H1 (cell line): ENCODE results near the gene WDR74. TPM values are rescaled to one million over a fixed set of nuclear protein-coding genes. Genes with fewer than 3 reads are reported as not detected.

Experiments
- CTCF ChIA-PET: fragments of 300-600 bp; sonication (Branson Sonifier 250); formaldehyde crosslinking; loops from one replicate; lab custom pipeline; 2021; ENCODE audit not compliant: partially characterized antibody; lab: Charles Lee
- POLR2A ChIA-PET: fragments of 300-600 bp; sonication (Branson Sonifier 250); formaldehyde crosslinking; loops from one replicate; lab custom pipeline; 2021; ENCODE audit warnings: inconsistent platforms; ENCODE audit not compliant: partially characterized antibody; lab: Charles Lee
- DNase-seq, 2 experiments: peaks; one replicate each; pipeline versions ENCODE4 v3.0.0 to v3.0.0-alpha.2; 2010 to 2022; ENCODE audit warnings: low spot score in 2 of 2, low read depth in 1 of 2, mixed read lengths in 1 of 2
- FAIRE-seq: peaks from 2 replicates; lab custom pipeline; 2011; peaks lifted over from hg19 to GRCh38; lab: Jason Lieb, UNC
- H2AFZ ChIP-seq: 2 replicates; pipeline ENCODE4 v1.8.1; 2012; ENCODE audit warnings: low read length, inconsistent platforms
- H2AK5ac ChIP-seq: 2 replicates; pipeline ENCODE4 v1.6.1; 2013; ENCODE audit warnings: low read depth, low read length
- H2BK120ac ChIP-seq: replicated peaks from 2 replicates; pipeline ENCODE3; 2013; ENCODE audit warnings: low read depth, low read length, inconsistent platforms
- H2BK12ac ChIP-seq: 2 replicates; pipeline ENCODE4 v1.6.1; 2013; ENCODE audit warnings: low read depth, low read length
- H2BK15ac ChIP-seq: 2 replicates; pipeline ENCODE4 v1.6.1; 2013; ENCODE audit warnings: low read length
- H2BK20ac ChIP-seq: 2 replicates; pipeline ENCODE4 v1.6.1; 2013; ENCODE audit warnings: low read length
- H2BK5ac ChIP-seq: 2 replicates; pipeline ENCODE4 v1.6.1; 2013; ENCODE audit warnings: low read depth, low read length
- H3K14ac ChIP-seq: 2 replicates; pipeline ENCODE4 v1.6.1; 2013; ENCODE audit warnings: inconsistent platforms; ENCODE audit not compliant: insufficient read length
- H3K18ac ChIP-seq: 2 replicates; pipeline ENCODE4 v1.6.1; 2013; ENCODE audit warnings: low read length; ENCODE audit errors: extremely low read depth
- H3K23ac ChIP-seq: 2 replicates; pipeline ENCODE4 v1.6.1; 2013; ENCODE audit warnings: inconsistent platforms; ENCODE audit not compliant: insufficient read length
- H3K23me2 ChIP-seq: 2 replicates; pipeline ENCODE4 v1.6.1; 2013; ENCODE audit warnings: low read depth, low read length
- H3K27ac ChIP-seq: 2 replicates; pipeline ENCODE4 v1.6.1; 2011; ENCODE audit warnings: low read depth, low read length, inconsistent platforms
- H3K27me3 ChIP-seq, 4 experiments: replicated peaks in 1 of 4; 1 replicate in 1 of 4; 2 replicates in 3 of 4; pipeline versions ENCODE4 v1.6.1 to v1.8.1; 2011 to 2013; ENCODE audit warnings: low read length in 3 of 4, mild to moderate bottlenecking in 3 of 4, inconsistent platforms in 2 of 4, mixed read lengths in 2 of 4, moderate library complexity in 1 of 4; ENCODE audit not compliant: control insufficient read depth in 3 of 4, insufficient read depth in 3 of 4; ENCODE audit errors: extremely low read depth in 1 of 4
- H3K36me3 ChIP-seq, 4 experiments: 2 replicates each; pipeline versions ENCODE4 v1.6.1 to v1.8.1; 2011 to 2013; ENCODE audit warnings: mild to moderate bottlenecking in 4 of 4, low read length in 3 of 4, moderate library complexity in 2 of 4, control low read depth in 1 of 4, inconsistent platforms in 1 of 4; ENCODE audit not compliant: insufficient read depth in 4 of 4, control insufficient read depth in 2 of 4
- H3K4ac ChIP-seq: replicated peaks from 2 replicates; pipeline ENCODE3; 2013; ENCODE audit warnings: low read length, low read depth, mixed read lengths, inconsistent platforms; ENCODE audit not compliant: insufficient read length
- H3K4me1 ChIP-seq, 4 experiments: replicated peaks in 1 of 4; 1 replicate in 1 of 4; 2 replicates in 3 of 4; pipeline versions ENCODE4 v1.6.1 to v1.8.1; 2011 to 2013; ENCODE audit warnings: low read length in 3 of 4, inconsistent platforms in 2 of 4, mixed read lengths in 1 of 4; ENCODE audit not compliant: insufficient read depth in 4 of 4, control insufficient read depth in 3 of 4
- H3K4me2 ChIP-seq, 2 experiments: 2 replicates each; pipeline versions ENCODE4 v1.6.1 to v1.8.1; 2011 to 2013; ENCODE audit warnings: low read depth in 2 of 2, low read length in 2 of 2, control low read depth in 1 of 2, inconsistent platforms in 1 of 2, mild to moderate bottlenecking in 1 of 2; ENCODE audit not compliant: insufficient read depth in 1 of 2
- H3K4me3 ChIP-seq, 4 experiments: fragments of 200-600, 300-600 bp in 1 of 4; sonication (generic), shearing (Covaris generic), sonication (Bioruptor Twin) in 1 of 4; 2 replicates each; pipeline versions ENCODE4 v1.5.1 to v1.8.1; 2011 to 2016; ENCODE audit warnings: low read length in 4 of 4, low read depth in 3 of 4, control low read depth in 2 of 4, inconsistent platforms in 2 of 4, mild to moderate bottlenecking in 2 of 4, mixed read lengths in 1 of 4, moderate library complexity in 1 of 4; ENCODE audit not compliant: insufficient read depth in 2 of 4; ENCODE audit errors: extremely low read depth in 1 of 4
- H3K56ac ChIP-seq: replicated peaks from 2 replicates; pipeline ENCODE3; 2013; ENCODE audit warnings: low read depth, mild to moderate bottlenecking, mixed read lengths, low read length, inconsistent platforms; ENCODE audit not compliant: insufficient read length
- H3K79me1 ChIP-seq: 2 replicates; pipeline ENCODE4 v1.6.1; 2013; ENCODE audit warnings: low read depth, low read length, control low read depth
- H3K79me2 ChIP-seq, 2 experiments: 2 replicates each; pipeline versions ENCODE4 v1.6.1 to v1.8.1; 2012 to 2013; ENCODE audit warnings: low read length in 2 of 2, mild to moderate bottlenecking in 2 of 2, inconsistent platforms in 1 of 2; ENCODE audit not compliant: insufficient read depth in 2 of 2, control insufficient read depth in 1 of 2
- H3K9ac ChIP-seq, 4 experiments: replicated peaks in 1 of 4; 1 replicate in 1 of 4; 2 replicates in 3 of 4; pipeline versions ENCODE4 v1.6.1 to v1.8.1; 2011 to 2013; ENCODE audit warnings: low read depth in 3 of 4, low read length in 3 of 4, control low read depth in 2 of 4, mild to moderate bottlenecking in 2 of 4, moderate library complexity in 2 of 4, inconsistent platforms in 1 of 4; ENCODE audit errors: extremely low read depth in 1 of 4
- H3K9me3 ChIP-seq, 2 experiments: 2 replicates each; pipeline versions ENCODE4 v1.6.1 to v1.8.1; 2012 to 2013; ENCODE audit warnings: mild to moderate bottlenecking in 2 of 2, moderate library complexity in 2 of 2, control low read depth in 1 of 2, inconsistent platforms in 1 of 2, low read depth in 1 of 2, low read length in 1 of 2, mixed read lengths in 1 of 2; ENCODE audit not compliant: insufficient read depth in 2 of 2
- H4K20me1 ChIP-seq, 2 experiments: replicated peaks in 1 of 2; 2 replicates each; pipeline versions ENCODE3 to v1.8.1; 2011 to 2013; ENCODE audit warnings: inconsistent platforms in 2 of 2, low read length in 2 of 2, mild to moderate bottlenecking in 1 of 2; ENCODE audit not compliant: insufficient read depth in 2 of 2, control insufficient read depth in 1 of 2
- H4K5ac ChIP-seq: 2 replicates; pipeline ENCODE4 v1.6.1; 2013; ENCODE audit warnings: low read length, low read depth, mixed read lengths, inconsistent platforms; ENCODE audit not compliant: insufficient read length
- H4K8ac ChIP-seq: 2 replicates; pipeline ENCODE4 v1.8.0; 2013; ENCODE audit warnings: mild to moderate bottlenecking, moderate library complexity, low read length, inconsistent platforms; ENCODE audit not compliant: insufficient read depth; ENCODE audit errors: extremely low read depth
- H4K91ac ChIP-seq: replicated peaks from 2 replicates; pipeline ENCODE3; 2013; ENCODE audit warnings: low read length, mixed read lengths, inconsistent platforms; ENCODE audit not compliant: insufficient read length
- CBX5 ChIP-seq: fragments of 300-800, 300-1000 bp; sonication (generic); IDR thresholded peaks from 2 replicates; pipeline ENCODE4 v1.7.1; 2016; ENCODE audit warnings: antibody characterized with exemption, low read length, low read depth
- CHD1 ChIP-seq: IDR thresholded peaks from 2 replicates; pipeline ENCODE4 v1.6.1; 2012; ENCODE audit warnings: low read depth, low read length, improper control_type of control experiment
- CTCF ChIP-seq, 3 experiments: IDR thresholded peaks; 1 replicate in 2 of 3; 2 replicates in 1 of 3; pipeline versions ENCODE4 v1.5.1 to v1.6.1; 2011; ENCODE audit warnings: low read length in 3 of 3, mild to moderate bottlenecking in 3 of 3, inconsistent platforms in 2 of 3, low read depth in 1 of 3, moderate library complexity in 1 of 3; ENCODE audit not compliant: insufficient read depth in 1 of 3; ENCODE audit errors: control extremely low read depth in 1 of 3
- EGR1 ChIP-seq: IDR thresholded peaks from 2 replicates; pipeline ENCODE4 v1.6.1; 2011; ENCODE audit warnings: low read depth, low read length, borderline replicate concordance
- HDAC6 ChIP-seq: IDR thresholded peaks from one replicate; pipeline ENCODE4 v1.7.1; 2012; ENCODE audit warnings: low read depth, mild to moderate bottlenecking, inconsistent platforms, low read length, moderate library complexity
- JUN ChIP-seq: IDR thresholded peaks from 2 replicates; pipeline ENCODE4 v1.6.1; 2011; ENCODE audit warnings: low read depth, mild to moderate bottlenecking, improper control_type of control experiment, low read length
- MAFK ChIP-seq: IDR thresholded peaks from 2 replicates; pipeline ENCODE4 v1.6.1; 2012; ENCODE audit warnings: low read depth, mild to moderate bottlenecking, improper control_type of control experiment, low read length
- NANOG ChIP-seq: IDR thresholded peaks from 2 replicates; pipeline ENCODE4 v1.6.1; 2011; ENCODE audit warnings: low read length, low read depth, mild to moderate bottlenecking, inconsistent platforms; ENCODE audit not compliant: insufficient read depth, poor library complexity, severe bottlenecking
- POLR2AphosphoS5 ChIP-seq: IDR thresholded peaks from 2 replicates; pipeline ENCODE4 v1.6.1; 2011; ENCODE audit warnings: low read depth, low read length
- SP4 ChIP-seq: IDR thresholded peaks from 2 replicates; pipeline ENCODE4 v1.6.1; 2012; ENCODE audit warnings: low read length, inconsistent platforms
- WGBS, 2 experiments: shearing (Covaris generic) in 1 of 2; methylation state at CpG; one replicate each; pipeline versions ENCODE4 v1.1.6 to v1.1.7; 2013 to 2015; ENCODE audit warnings: low lambda C conversion rate in 2 of 2, mixed read lengths in 2 of 2, inconsistent platforms in 1 of 2, low coverage in 1 of 2, missing lambda C conversion rate in 1 of 2; ENCODE audit not compliant: insufficient replicate concordance in 2 of 2, insufficient coverage in 1 of 2, insufficient read length in 1 of 2; ENCODE audit errors: extremely low coverage in 1 of 2, missing lambda C conversion rate in 1 of 2; 5-methylcytosine and 5-hydroxymethylcytosine counted together
- polyA plus RNA-seq, 7 experiments: library from polyadenylated mRNA; depleted of rRNA in 3 of 7; stranded (reverse) in 5 of 7; unstranded in 2 of 7; fragments of >200 nt in 5 of 7; fragments of 200-250 nt in 2 of 7; gene quantifications; 1 replicate in 5 of 7; 2 replicates in 1 of 7; 4 replicates in 1 of 7; pipeline versions ENCODE4 v1.2.1 to v1.2.3, GENCODE V29; 2011 to 2013; ENCODE audit warnings: missing spikeins in 2 of 7, mixed read lengths in 2 of 7
- total RNA-seq: library from RNA; stranded (reverse); fragmentation: NEBNext Ultra II Directional; extraction: Animal tissue kit (Norgen Biotek cat#: 25700); gene quantifications from 2 replicates; pipeline ENCODE4 v1.2.1, GENCODE V29; 2021
- TF ChIP-seq, protein P1 (sequence below): IDR thresholded peaks from 2 replicates; pipeline ENCODE4 v1.6.1; 2012; ENCODE audit warnings: inconsistent platforms

The WDR74 gene
- total and polyA plus RNA-seq, 2 of the 8 experiments (the other 6 are each of a cell fraction or from before 2014, with no cell fraction given): 93.6 to 97.0 TPM

GRCh38 chr11:62789576-62789975 lies 49.8 kb downstream of the WDR74 start:
- Histone ChIP-seq H3K4me2 (no peak overlapping the region; a peak in 1 of 4 replicates), H2BK120ac (no peak overlapping the region), H3K79me1 (peaks cover 7% of the 10 kb centered on the region; the same call in 1 of the 2 replicates), H3K18ac (no peak overlapping the region), H2BK15ac (no peak overlapping the region), H2BK20ac (no peak overlapping the region), H3K14ac (no peak overlapping the region), H3K4me1 (peaks cover 0 to 7% (median 4%) of the 10 kb centered on the region in 4 experiments; a peak in 5 of 7 replicates), H2BK12ac (no peak overlapping the region), H3K4ac (no peak overlapping the region), H4K8ac (no peak overlapping the region), H3K9ac (no peak overlapping the region), H4K91ac (no peak overlapping the region), H2AK5ac (no peak overlapping the region), H3K23ac (no peak overlapping the region), H3K9me3 (no peaks in the 10 kb centered on the region), H3K56ac (no peak overlapping the region), H3K4me3 (no peak overlapping the region), H4K20me1 (peaks cover 0 to 3% of the 10 kb centered on the region in 2 experiments), H2AFZ (no peak overlapping the region), H3K23me2 (no peaks in the 10 kb centered on the region; the same call in 1 of the 2 replicates), H2BK5ac (no peak overlapping the region), H3K79me2 (peaks cover 0 to 33% of the 10 kb centered on the region in 2 experiments; a peak in 2 of 4 replicates), H3K27me3 (no peaks in the 10 kb centered on the region), H3K36me3 (peaks cover 2 to 24% (median 11%) of the 10 kb centered on the region in 4 experiments; a peak in 7 of 8 replicates), H4K5ac (no peak overlapping the region), H3K27ac (no peak overlapping the region)
- DNase-seq (no peak), FAIRE-seq (no peak)
- WGBS, 2 experiments: 89% methylated on average over 3 of the region's 3 CpGs; no CpG with 5 or more reads in 1 of the 2 experiments
- POLR2A ChIA-PET: interaction anchor here (0.6 to 15.9 kb wide), 23 partner anchors 14 to 198 kb away, joined by 3 to 251 read pairs (median 6); partner anchors contain the start of genes HNRNPUL2, LBHD1, NXF1 and SLC3A2
- CTCF ChIA-PET: interaction anchor here (0.8 to 6.4 kb wide), 9 partner anchors 11 to 134 kb away, joined by 3 to 94 read pairs (median 6); partner anchors contain the start of genes HNRNPUL2, TAF6L and TTC9C
- TF ChIP-seq CHD1: no peak
- TF ChIP-seq SP4: no peak
- TF ChIP-seq HDAC6: no peak
- TF ChIP-seq POLR2AphosphoS5: no peak
- TF ChIP-seq CBX5: no peak
- no peak for TF ChIP-seq EGR1
- TF ChIP-seq JUN: no peak
- TF ChIP-seq CTCF (IDR thresholded peaks at IDR 0.05; ENCODE audit: control extremely low read depth in 1 of 3, insufficient read depth in 1 of 3, low read depth in 1 of 3, low read length in 3 of 3): no peak
- TF ChIP-seq, protein P1, sequence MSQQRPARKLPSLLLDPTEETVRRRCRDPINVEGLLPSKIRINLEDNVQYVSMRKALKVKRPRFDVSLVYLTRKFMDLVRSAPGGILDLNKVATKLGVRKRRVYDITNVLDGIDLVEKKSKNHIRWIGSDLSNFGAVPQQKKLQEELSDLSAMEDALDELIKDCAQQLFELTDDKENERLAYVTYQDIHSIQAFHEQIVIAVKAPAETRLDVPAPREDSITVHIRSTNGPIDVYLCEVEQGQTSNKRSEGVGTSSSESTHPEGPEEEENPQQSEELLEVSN: no peak
- no peak for TF ChIP-seq NANOG
- TF ChIP-seq MAFK: no peak
